OCI-LY1 (cell line): ENCODE data around the gene MRAS.

Experiments
- H2AFZ ChIP-seq: fragments of 200-600 bp; sonication (generic), shearing (Covaris generic); 2 replicates; pipeline ENCODE4 v1.6.0; 2014; ENCODE audit warnings: antibody characterized with exemption, mild to moderate bottlenecking, low read length
- H3F3A ChIP-seq: fragments of 200-600 bp; sonication (generic), shearing (Covaris generic); 2 replicates; pipeline ENCODE4 v1.6.0; 2014; ENCODE audit warnings: mild to moderate bottlenecking, antibody characterized with exemption, low read length, moderate library complexity; ENCODE audit not compliant: insufficient read depth
- H3K27ac ChIP-seq: fragments of 200-600 bp; sonication (generic); 2 replicates; pipeline ENCODE4 v1.5.1; 2014; ENCODE audit warnings: low read length, mixed run types, mild to moderate bottlenecking, low read depth; ENCODE audit not compliant: poor library complexity, severe bottlenecking
- H3K27me3 ChIP-seq: fragments of 200-600 bp; sonication (generic); 2 replicates; pipeline ENCODE4 v1.6.0; 2014; ENCODE audit warnings: antibody characterized with exemption, mild to moderate bottlenecking, low read length, moderate library complexity; ENCODE audit not compliant: insufficient read depth
- H3K36me3 ChIP-seq: fragments of 200-600 bp; sonication (generic); 2 replicates; pipeline ENCODE4 v1.6.1; 2014; ENCODE audit warnings: mild to moderate bottlenecking, antibody characterized with exemption, low read length, moderate library complexity, mixed read lengths; ENCODE audit not compliant: insufficient read depth
- H3K4me1 ChIP-seq: fragments of 200-600 bp; sonication (generic); 2 replicates; pipeline ENCODE4 v1.5.1; 2014; ENCODE audit warnings: mild to moderate bottlenecking, low read length, moderate library complexity; ENCODE audit not compliant: insufficient read depth, severe bottlenecking
- H3K4me2 ChIP-seq: fragments of 200-600 bp; sonication (generic), shearing (Covaris generic); 2 replicates; pipeline ENCODE4 v1.6.1; 2014; ENCODE audit warnings: low read length
- H3K4me3 ChIP-seq: fragments of 200-600 bp; sonication (generic); 2 replicates; pipeline ENCODE4 v1.5.1; 2014; ENCODE audit warnings: low read length, low read depth, mild to moderate bottlenecking, mixed read lengths; ENCODE audit not compliant: poor library complexity, severe bottlenecking
- H3K79me2 ChIP-seq: fragments of 200-600 bp; shearing (Covaris generic); 2 replicates; pipeline ENCODE4 v1.6.1; 2016; ENCODE audit warnings: mixed run types, low read length, mixed read lengths; ENCODE audit not compliant: insufficient read depth
- H3K9ac ChIP-seq: fragments of 200-600 bp; sonication (generic), shearing (Covaris generic); 2 replicates; pipeline ENCODE4 v1.6.1; 2014; ENCODE audit warnings: mild to moderate bottlenecking, low read length, mixed read lengths
- H3K9me2 ChIP-seq: fragments of 200-600 bp; sonication (generic), shearing (Covaris generic); 2 replicates; pipeline ENCODE4 v1.6.1; 2014; ENCODE audit warnings: low read depth, mild to moderate bottlenecking, low read length, mixed read lengths
- H3K9me3 ChIP-seq: fragments of 200-600 bp; shearing (Covaris generic); 2 replicates; pipeline ENCODE4 v1.6.1; 2014; ENCODE audit warnings: low read length, mixed read lengths
- H4K20me1 ChIP-seq: fragments of 200-600 bp; sonication (generic), shearing (Covaris generic); 2 replicates; pipeline ENCODE4 v1.6.0; 2016; ENCODE audit warnings: mild to moderate bottlenecking, low read length; ENCODE audit not compliant: insufficient read depth
- CTCF ChIP-seq: fragments of 200-600 bp; sonication (generic), shearing (Covaris generic); IDR thresholded peaks from 2 replicates; pipeline ENCODE4 v1.5.1; 2017; ENCODE audit warnings: mild to moderate bottlenecking, antibody characterized with exemption, low read length, moderate library complexity, mixed read lengths
- EZH2 ChIP-seq: fragments of 200-600 bp; sonication (generic), shearing (Covaris generic); IDR thresholded peaks from 2 replicates; pipeline ENCODE4 v1.8.0; 2017; ENCODE audit warnings: borderline replicate concordance, mixed run types, mild to moderate bottlenecking, antibody characterized with exemption, low read length, moderate library complexity, mixed read lengths

Gene MRAS

DNA sequence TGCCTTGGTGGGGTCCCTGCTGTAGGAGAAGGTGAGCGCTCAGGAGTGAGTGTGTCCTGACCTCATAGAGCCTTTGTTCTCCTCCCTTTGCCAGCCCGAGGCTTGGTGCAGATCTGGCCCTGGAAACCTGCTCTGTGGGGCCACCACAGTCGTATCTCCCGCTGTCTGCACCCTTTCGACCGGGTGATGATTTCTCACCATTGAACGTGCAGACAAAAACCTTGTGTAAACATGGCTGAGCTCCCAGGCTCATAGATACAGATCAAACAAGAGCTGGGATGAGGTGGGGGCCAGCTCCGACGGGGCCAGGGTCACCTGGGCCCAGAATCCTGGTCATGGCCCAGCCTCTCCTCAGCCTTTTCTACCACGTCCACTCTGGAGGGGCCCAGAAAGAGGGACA lies 51.4 kb downstream of the MRAS start:
- Histone ChIP-seq H3K79me2 (no peaks in the 10 kb centered on the region), H2AFZ (no peak overlapping the region), H3K9me3 (no peaks in the 10 kb centered on the region)

DNA sequence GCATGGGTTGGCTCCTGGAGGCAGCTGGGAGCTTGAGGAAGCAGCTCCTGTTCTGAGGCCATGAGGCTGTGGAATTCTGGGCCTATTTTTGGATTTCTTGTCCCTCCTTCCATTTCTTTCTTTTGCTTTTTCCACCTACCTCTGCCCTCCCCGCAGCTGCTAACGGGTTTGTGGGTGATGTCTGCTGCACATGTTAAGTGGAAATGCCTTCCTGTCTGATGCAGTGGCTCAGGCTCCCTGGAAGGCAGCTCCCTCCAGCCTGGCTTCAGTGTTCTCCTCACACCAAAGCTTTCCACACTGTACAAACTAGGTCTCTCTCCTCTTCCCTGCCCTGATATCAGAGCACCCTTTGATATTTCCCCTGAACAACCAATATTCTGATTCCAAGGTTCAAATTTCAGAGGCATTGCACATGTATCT lies 52.3 kb downstream of the MRAS start:
- H3K4me2 ChIP-seq = no peak overlapping the region
- no peaks in the 10 kb centered on the region for H4K20me1 ChIP-seq
- no peaks in the 10 kb centered on the region for H3K9me3 ChIP-seq
- H3K27me3 ChIP-seq = no peaks in the 10 kb centered on the region; the same call in 1 of the 2 replicates
- no peaks in the 10 kb centered on the region for H3K36me3 ChIP-seq
- H3K4me3 ChIP-seq = no peak overlapping the region
- H3K79me2 ChIP-seq = no peaks in the 10 kb centered on the region
- H2AFZ ChIP-seq = no peak overlapping the region
- H3K9ac ChIP-seq = no peak overlapping the region
- no peaks in the 10 kb centered on the region for H3K4me1 ChIP-seq
- H3K9me2 ChIP-seq = no peaks in the 10 kb centered on the region
- no peaks in the 10 kb centered on the region for H3F3A ChIP-seq
- H3K27ac ChIP-seq = no peak overlapping the region
- TF ChIP-seq CTCF (no peak), EZH2 (no peak)

More for the DNA sequence above, 51.4 kb downstream of the MRAS start:
- no peak overlapping the region for H3K9ac ChIP-seq
- TF ChIP-seq EZH2 = no peak
- no peak for TF ChIP-seq CTCF
- no peaks in the 10 kb centered on the region for H3K36me3 ChIP-seq
- no peak overlapping the region for H3K4me3 ChIP-seq
- H3K27ac ChIP-seq = no peak overlapping the region
- no peaks in the 10 kb centered on the region for H3F3A ChIP-seq
- H3K4me1 ChIP-seq = no peaks in the 10 kb centered on the region
- H3K9me2 ChIP-seq = no peaks in the 10 kb centered on the region
- H3K27me3 ChIP-seq = no peaks in the 10 kb centered on the region; the same call in 1 of the 2 replicates
- H3K4me2 ChIP-seq = no peak overlapping the region
- H4K20me1 ChIP-seq = no peaks in the 10 kb centered on the region

GRCh38 chr3:138401834-138402233 lies 53.5 kb downstream of the MRAS start:
- H3F3A ChIP-seq = no peaks in the 10 kb centered on the region
- H4K20me1 ChIP-seq = no peaks in the 10 kb centered on the region
- no peak overlapping the region for H3K4me3 ChIP-seq
- TF ChIP-seq CTCF (no peak), EZH2 (no peak)
- H2AFZ ChIP-seq = no peak overlapping the region
- no peak overlapping the region for H3K27ac ChIP-seq
- H3K36me3 ChIP-seq = no peaks in the 10 kb centered on the region
- H3K9me2 ChIP-seq = no peaks in the 10 kb centered on the region
- H3K27me3 ChIP-seq = no peaks in the 10 kb centered on the region; the same call in 1 of the 2 replicates
- H3K9me3 ChIP-seq = no peaks in the 10 kb centered on the region
- no peak overlapping the region for H3K4me2 ChIP-seq
- H3K79me2 ChIP-seq = no peaks in the 10 kb centered on the region
- no peak overlapping the region for H3K9ac ChIP-seq
- H3K4me1 ChIP-seq = no peaks in the 10 kb centered on the region
